GM18520 (cell line): ENCODE results near the gene PRAC2.

Experiments
- ATAC-seq: cut with Tn5 transposase; IDR thresholded peaks from one replicate; pipeline ENCODE4 v1.9.1; 2021; ENCODE audit not compliant: unreplicated experiment

Gene PRAC2

GRCh38 chr17:48733632-48734328, 10.8 kb downstream of the PRAC2 start:
- no peak for ATAC-seq

- no peak for ATAC-seq
Measured at GRCh38 chr17:48734333-48735061, 11.5 kb downstream of the PRAC2 start.

- no peak for ATAC-seq
Measured at GRCh38 chr17:48735062-48735351, 12.0 kb downstream of the PRAC2 start.

GRCh38 chr17:48737330-48738043, 14.5 kb downstream of the PRAC2 start:
- ATAC-seq: no peak

DNA sequence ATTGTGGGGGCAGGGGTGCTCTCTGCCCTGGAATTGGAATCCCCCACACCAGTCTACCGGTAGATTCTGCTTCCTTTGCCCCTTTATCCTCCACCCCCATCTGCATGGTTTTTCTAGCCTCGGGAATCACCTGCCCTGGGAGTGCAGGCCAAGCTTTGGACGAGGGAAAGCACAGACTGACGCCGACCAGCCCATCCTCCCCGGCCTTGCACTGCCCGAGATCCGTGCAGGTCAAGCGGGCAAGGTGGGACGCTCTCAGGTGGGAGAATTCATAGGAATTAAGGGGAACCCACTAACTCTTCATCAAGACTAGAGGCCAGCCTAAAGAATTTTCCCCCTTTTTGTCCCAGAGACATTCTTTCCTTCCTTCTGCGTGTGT, 15.4 kb downstream of the PRAC2 start:
- no peak for ATAC-seq

DNA sequence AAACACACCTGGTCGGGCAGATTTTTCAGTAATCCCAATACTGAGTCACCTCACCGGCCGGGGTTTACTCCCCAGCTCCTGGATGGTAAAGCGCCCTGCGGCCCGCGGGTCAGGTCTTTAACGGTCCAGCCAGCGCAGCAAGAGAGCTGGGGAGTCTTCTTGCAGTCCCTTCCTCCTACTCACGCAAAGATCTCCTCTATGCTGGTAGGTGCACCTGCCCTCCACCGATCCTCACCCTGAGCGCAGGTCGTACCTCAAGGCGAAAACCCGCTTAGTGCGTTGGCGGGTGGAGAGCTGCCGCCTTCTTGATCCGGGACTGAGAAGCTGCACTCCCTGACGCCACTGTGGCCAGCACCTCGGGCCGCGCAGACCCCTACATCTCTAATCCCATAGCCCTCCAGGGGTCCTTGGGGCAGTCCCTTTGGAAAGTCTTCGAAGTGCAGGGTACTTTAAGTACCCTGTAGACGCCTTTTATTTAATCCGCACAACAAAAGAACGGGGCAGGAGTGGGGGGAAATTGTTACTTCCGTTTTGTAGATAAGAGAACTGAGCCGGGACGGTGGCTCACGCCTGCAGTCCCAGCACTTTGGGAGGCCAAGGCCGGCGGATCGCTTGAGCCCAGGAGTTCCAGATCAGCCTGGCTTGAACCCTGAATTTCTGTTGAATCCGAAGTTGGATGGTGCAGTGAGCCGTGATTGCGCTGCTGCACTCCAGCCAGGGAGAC, 16.0 kb downstream of the PRAC2 start:
- ATAC-seq: no peak

DNA sequence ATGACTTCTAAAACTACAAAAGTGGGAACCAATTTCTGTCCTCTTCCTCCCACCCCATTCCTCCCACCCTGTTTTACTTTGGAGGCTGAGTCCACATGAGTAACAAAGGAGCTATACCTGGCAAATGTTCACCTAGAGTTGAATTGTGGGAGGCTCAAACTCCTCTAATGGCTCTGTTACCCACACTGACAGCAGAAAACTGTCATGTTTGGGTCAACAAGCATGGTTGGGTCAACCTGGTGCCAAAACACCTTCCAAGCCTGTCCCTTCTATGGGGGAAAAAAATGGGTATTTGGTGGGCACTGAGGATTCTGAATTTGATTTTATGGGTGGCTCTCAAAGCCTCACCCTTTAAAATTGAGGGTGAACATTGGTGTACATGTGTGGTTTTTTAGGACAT, 17.6 kb downstream of the PRAC2 start:
- no peak for ATAC-seq

GRCh38 chr17:48745381-48746275, 22.6 kb downstream of the PRAC2 start:
- no peak for ATAC-seq

GRCh38 chr17:48746916-48747444, 24.0 kb downstream of the PRAC2 start:
- no peak for ATAC-seq

- no peak for ATAC-seq
Measured at GRCh38 chr17:48747445-48748363, 24.7 kb downstream of the PRAC2 start.

DNA sequence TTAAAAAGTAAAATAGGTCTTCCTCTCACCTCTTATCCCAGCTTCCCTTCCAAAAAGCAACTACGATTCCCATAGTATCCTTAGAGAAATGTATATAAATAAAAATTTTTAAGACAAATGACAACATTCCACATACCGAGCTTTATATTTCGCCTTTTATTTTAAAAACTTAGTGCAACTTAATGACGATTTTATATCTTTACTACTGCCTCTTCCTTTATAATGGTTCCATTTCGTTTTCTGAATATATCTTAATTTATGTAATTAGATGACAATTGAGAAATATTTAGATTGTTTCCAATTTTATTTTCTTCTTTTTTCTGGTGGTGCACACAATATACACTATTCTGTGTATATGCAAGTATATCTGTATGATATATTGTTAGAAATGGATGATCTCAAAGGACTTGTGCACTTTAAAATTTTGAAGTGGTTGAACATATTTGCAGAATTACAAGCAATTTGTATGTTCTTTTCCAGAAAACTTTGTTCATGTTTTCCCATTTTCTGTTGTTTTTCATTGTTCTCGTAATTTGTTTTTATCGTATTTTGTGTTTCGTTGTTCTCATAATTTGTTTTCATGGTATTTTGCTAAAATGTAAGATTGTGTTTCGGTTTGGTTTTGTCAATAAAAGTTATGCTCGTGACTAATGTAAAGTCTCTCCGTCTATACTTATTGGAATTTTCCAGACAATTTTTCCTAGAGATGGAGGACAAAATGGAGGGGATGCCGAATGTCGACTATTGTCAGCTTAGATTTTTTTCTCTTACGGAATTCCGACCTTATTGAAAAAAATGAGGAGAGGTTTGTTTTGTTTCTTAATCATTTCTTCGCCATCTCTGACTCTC, 26.0 kb downstream of the PRAC2 start:
- no peak for ATAC-seq

GRCh38 chr17:48749621-48750553, 26.9 kb downstream of the PRAC2 start:
- ATAC-seq: no peak

GRCh38 chr17:48751172-48751571, 28.2 kb downstream of the PRAC2 start:
- ATAC-seq: no peak

DNA sequence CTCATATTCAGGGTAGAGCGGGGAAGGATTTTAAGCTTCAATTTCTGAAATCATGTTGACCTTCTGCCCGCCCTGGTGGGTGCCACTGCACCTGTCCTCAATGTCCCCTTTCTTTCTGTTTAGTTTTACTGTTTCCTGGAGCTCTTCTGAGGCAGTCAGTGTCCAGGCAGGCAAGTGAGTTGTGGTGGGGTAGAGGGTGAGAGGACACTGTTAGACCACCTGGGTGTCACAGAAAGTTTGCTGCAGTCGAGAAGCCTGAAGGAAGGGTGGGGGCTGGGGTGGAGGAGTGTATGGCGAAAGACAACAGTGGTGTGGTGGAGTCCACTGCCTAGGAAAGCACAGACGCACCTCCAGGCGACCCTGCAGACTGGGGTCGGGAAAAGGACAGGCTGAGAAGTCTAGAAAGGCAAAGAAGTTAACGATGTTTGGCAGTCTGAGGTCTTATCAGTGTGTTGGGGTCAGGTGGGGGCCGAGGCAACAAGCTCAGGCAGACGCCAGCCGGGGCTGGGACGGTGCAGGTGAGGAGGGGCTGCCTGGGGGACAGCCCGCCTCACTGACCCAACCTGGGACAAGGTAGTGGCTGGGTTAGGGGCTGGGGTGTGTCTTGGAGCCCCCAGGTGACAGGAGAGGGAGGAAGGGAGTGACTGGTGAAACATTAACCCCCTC, 28.9 kb downstream of the PRAC2 start:
- ATAC-seq: no peak

GRCh38 chr17:48752399-48753288, 29.7 kb downstream of the PRAC2 start:
- no peak for ATAC-seq
